Left lung (tissue), 10 donors: ENCODE results near the gene EDA2R. TPM values are rescaled to one million over a fixed set of nuclear protein-coding genes. Genes with fewer than 3 reads are reported as not detected.

Experiments
- ATAC-seq: fragments of 200-7000 bp; cut with Tn5 transposase; one replicate; pipeline ENCODE4 v1.9.1; 2020; ENCODE audit warnings: moderate library complexity
- DNase-seq, 4 donors: peaks; one replicate each; pipeline ENCODE4 v3.0.0-alpha.2; 2013 to 2020
- H3K27ac ChIP-seq, 2 donors: fragments of 200-600 bp; sonication (generic) in 1 of 2; one replicate each; pipeline versions ENCODE4 v1.5.0 to v1.8.0; 2020 to 2021
- H3K27me3 ChIP-seq, 2 donors: fragments of 200-600 bp; sonication (generic) in 1 of 2; one replicate each; pipeline versions ENCODE4 v1.5.0 to v1.8.0; 2020 to 2021
- H3K36me3 ChIP-seq, 2 donors: fragments of 200-600 bp; sonication (generic) in 1 of 2; one replicate each; pipeline versions ENCODE4 v1.5.0 to v1.8.0; 2020 to 2021
- H3K4me1 ChIP-seq, 2 donors: fragments of 200-600 bp; one replicate each; pipeline ENCODE4 v1.8.0; 2021
- H3K4me3 ChIP-seq, 2 donors: fragments of 200-600 bp; sonication (generic) in 1 of 2; one replicate each; pipeline versions ENCODE4 v1.5.0 to v1.8.0; 2020 to 2021; ENCODE audit warnings: mild to moderate bottlenecking in 1 of 2
- H3K9me3 ChIP-seq, 2 donors: fragments of 200-600 bp; sonication (generic) in 1 of 2; one replicate each; pipeline versions ENCODE4 v1.5.0 to v1.8.0; 2020 to 2021
- CTCF ChIP-seq, 2 donors: fragments of 200-600 bp; sonication (generic) in 1 of 2; IDR thresholded peaks; one replicate each; pipeline versions ENCODE4 v1.5.0 to v1.8.0; 2021; ENCODE audit warnings: antibody characterized with exemption in 2 of 2
- intact Hi-C, 2 donors: fragments of 100-400 bp; cut with DNase I; formaldehyde crosslinking; loops; one replicate each; pipeline versions ENCODE4 v1.11.2 to v1.14.2; 2022
- polyA plus RNA-seq, 6 donors: library from polyadenylated mRNA; unstranded; fragments of 120-200 nt; gene quantifications; one replicate each; pipeline ENCODE4 v1.2.1, GENCODE V29; 2013; ENCODE audit not compliant: insufficient read length in 6 of 6
- total RNA-seq, 2 donors: library from RNA; stranded (reverse); fragmentation: NEBNext Ultra II Directional; extraction: Animal tissue kit (Norgen Biotek cat#: 25700); gene quantifications; one replicate each; pipeline ENCODE4 v1.2.1, GENCODE V29; 2021
- donor health status: DM: no; HTN: yes; CAD: no.
- donor health status: DM: no; HTN: no; CAD: no.

EDA2R gene
- total and polyA plus RNA-seq, 8 donors: 0.63 to 7.9 (median 1.2) TPM

GRCh38 chrX:66625525-66625924, 13.4 kb downstream of the EDA2R start:
- DNase-seq (no peak), ATAC-seq (no peak)
- Histone ChIP-seq H3K4me3 (no peak overlapping the region), H3K27me3 (no peaks in the 10 kb centered on the region), H3K9me3 (no peaks in the 10 kb centered on the region), H3K27ac (no peak overlapping the region), H3K36me3 (no peaks in the 10 kb centered on the region), H3K4me1 (no peaks in the 10 kb centered on the region)
- TF ChIP-seq CTCF (IDR thresholded peaks at IDR 0.05): no peak
- intact Hi-C loops: no loop called here

GRCh38 chrX:66622209-66622608, 16.7 kb downstream of the EDA2R start:
- TF ChIP-seq CTCF (IDR thresholded peaks at IDR 0.05): no peak
- no peaks in the 10 kb centered on the region for H3K27me3 ChIP-seq
- no peaks in the 10 kb centered on the region for H3K36me3 ChIP-seq
- no peak overlapping the region for H3K27ac ChIP-seq
- no peak for ATAC-seq
- DNase-seq: no peak
- H3K9me3 ChIP-seq: no peaks in the 10 kb centered on the region
- no peak overlapping the region for H3K4me3 ChIP-seq
- no peaks in the 10 kb centered on the region for H3K4me1 ChIP-seq
- intact Hi-C loops: no loop called here

- Histone ChIP-seq H3K27me3 (no peaks in the 10 kb centered on the region), H3K36me3 (no peaks in the 10 kb centered on the region), H3K4me1 (no peaks in the 10 kb centered on the region), H3K9me3 (no peaks in the 10 kb centered on the region), H3K4me3 (no peak overlapping the region), H3K27ac (no peak overlapping the region)
- DNase-seq (no peak), ATAC-seq (peak; percentile 72)
- intact Hi-C loops: no loop called here
- no peak for TF ChIP-seq CTCF (IDR thresholded peaks at IDR 0.05)
These were observed 21.9 kb downstream of the EDA2R start for GRCh38 chrX:66616944-66617343.

GRCh38 chrX:66602381-66602938, 36.4 kb downstream of the EDA2R start:
- H3K4me1 ChIP-seq: no peaks in the 10 kb centered on the region
- TF ChIP-seq CTCF (IDR thresholded peaks at IDR 0.05): no peak
- intact Hi-C loops: no loop called here
- peaks cover 0 to 7% of the 10 kb centered on the region in 2 donors for H3K27me3 ChIP-seq
- no peak overlapping the region for H3K27ac ChIP-seq
- DNase-seq (no peak), ATAC-seq (no peak)
- H3K36me3 ChIP-seq: no peaks in the 10 kb centered on the region
- H3K4me3 ChIP-seq: no peak overlapping the region
- H3K9me3 ChIP-seq: peaks cover 0 to 3% of the 10 kb centered on the region in 2 donors

- no peak for DNase-seq
- Histone ChIP-seq H3K27ac (no peak overlapping the region), H3K4me1 (no peaks in the 10 kb centered on the region), H3K36me3 (no peaks in the 10 kb centered on the region), H3K9me3 (no peaks in the 10 kb centered on the region), H3K4me3 (no peak overlapping the region), H3K27me3 (peaks cover 0 to 7% of the 10 kb centered on the region in 2 donors)
- intact Hi-C loops: no loop called here
- no peak for TF ChIP-seq CTCF (IDR thresholded peaks at IDR 0.05)
- ATAC-seq: no peak
These were observed 37.4 kb downstream of the EDA2R start for GRCh38 chrX:66601522-66601921.
